NCI-H2227 treated with DMSO at 0.1 percent for 48 hours (cell line): Measurements from ENCODE around the gene PPT2.
"Not testable (repeated sequence)": the region's sequence is repeated elsewhere in the genome, so short reads cannot be mapped to it uniquely, and the experiment has no call there.

Experiments
- DNase-seq: peaks from one replicate; lab custom pipeline; 2025; lab: John Stamatoyannopoulos, UW

The PPT2 gene

DNA sequence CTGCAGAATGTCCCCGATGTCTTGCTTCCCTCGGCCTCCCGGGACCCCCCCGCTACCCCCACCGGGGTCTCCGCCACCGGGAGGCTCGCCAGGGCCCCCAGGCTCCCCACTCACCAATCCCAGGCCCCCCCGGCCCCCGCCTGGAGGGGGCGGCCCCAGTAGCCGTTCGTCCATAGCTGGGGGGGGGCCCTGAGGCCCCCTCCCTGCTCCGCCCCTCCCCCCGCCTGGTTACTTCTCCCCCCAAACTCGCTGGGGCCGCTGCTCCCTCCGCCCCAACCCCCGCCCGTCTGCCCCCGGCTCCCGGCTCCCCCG is 35.8 kb downstream of the PPT2 start:
- no peak for DNase-seq

DNA sequence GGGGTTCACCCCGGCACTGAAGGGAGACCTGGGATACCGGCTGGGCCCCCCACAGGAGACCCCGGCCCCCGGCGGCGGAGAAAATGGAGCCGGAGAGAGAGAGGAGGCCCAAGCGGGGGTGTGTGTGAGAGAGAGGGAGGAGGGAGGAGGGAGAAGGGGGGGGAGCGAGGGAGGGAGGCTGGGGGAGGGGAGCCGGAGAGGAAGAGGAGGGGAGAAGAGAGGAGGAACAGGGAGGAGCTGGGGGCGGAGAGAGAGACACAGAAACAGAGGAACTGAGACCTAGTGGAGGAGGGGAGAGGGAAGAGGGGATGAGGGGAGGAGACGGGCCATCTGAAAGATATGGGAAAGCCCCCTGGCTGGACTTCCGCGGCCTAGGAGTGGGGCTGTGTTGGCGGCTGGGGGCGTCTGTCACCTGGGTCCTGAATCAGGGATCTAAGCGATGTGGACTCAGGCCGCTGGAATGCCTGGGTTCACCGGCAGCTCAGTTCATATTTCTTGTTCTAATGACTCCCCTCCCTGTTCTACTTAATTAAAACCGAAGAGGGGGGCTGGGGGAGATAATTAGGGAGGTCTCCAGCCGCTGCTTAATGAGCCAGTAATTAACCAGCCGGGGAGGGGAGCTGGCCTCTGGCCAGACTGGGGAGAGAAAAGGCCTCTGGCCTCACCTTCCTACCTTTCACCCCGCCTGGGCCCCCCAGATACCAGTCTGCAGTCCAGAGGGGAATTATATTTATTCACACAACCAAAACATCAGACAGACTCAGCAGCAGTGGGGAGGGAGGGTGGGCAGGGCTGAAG is 36.3 kb downstream of the PPT2 start, which contains the start of gene PBX2:
PBX2 (minus strand) TSS at position 149 of the 798 bp plus-strand sequence. CDS start 287 bp downstream, outside the sequence.
- peak; percentile 59 for DNase-seq

- no peak for DNase-seq
These were observed 37.2 kb downstream of the PPT2 start for GRCh38 chr6:32190911-32191677.

GRCh38 chr6:32191696-32192607 is 38.0 kb downstream of the PPT2 start:
- DNase-seq: no peak

GRCh38 chr6:32192608-32193039 is 38.7 kb downstream of the PPT2 start, which contains the start of gene GPSM3:
Gene GPSM3 (minus strand): TSS chr6:32192643. CDS start chr6:32192513, 130 bp downstream.
- no peak for DNase-seq

- not testable (repeated sequence) for DNase-seq
These were observed 39.2 kb downstream of the PPT2 start for GRCh38 chr6:32193096-32193495.

DNA sequence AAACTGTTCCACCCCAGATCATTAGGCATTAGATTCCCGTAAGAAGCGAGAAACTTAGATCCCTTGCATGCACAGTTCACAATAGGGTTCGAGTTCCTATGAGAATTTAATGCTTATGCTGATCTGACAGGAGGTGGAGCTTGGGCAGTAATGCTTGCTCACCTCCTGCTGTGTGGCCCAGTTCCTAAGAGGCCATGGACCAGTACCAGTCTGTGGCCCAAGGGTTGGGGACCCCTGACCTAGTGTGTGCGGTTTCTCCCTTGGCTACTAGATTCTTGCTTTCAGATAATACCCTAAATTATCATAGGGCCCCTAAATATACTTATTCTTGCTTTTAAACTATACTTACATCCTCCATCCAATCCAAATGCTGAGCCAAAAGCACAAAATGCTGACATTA is 40.4 kb downstream of the PPT2 start:
- no peak for DNase-seq

- DNase-seq: peak; percentile 58
These were observed 41.1 kb downstream of the PPT2 start for GRCh38 chr6:32194825-32195651.

GRCh38 chr6:32195652-32195901 is 41.6 kb downstream of the PPT2 start:
- peak; percentile 99 for DNase-seq

GRCh38 chr6:32195902-32196681 is 42.2 kb downstream of the PPT2 start:
- peak; percentile 81 for DNase-seq

DNA sequence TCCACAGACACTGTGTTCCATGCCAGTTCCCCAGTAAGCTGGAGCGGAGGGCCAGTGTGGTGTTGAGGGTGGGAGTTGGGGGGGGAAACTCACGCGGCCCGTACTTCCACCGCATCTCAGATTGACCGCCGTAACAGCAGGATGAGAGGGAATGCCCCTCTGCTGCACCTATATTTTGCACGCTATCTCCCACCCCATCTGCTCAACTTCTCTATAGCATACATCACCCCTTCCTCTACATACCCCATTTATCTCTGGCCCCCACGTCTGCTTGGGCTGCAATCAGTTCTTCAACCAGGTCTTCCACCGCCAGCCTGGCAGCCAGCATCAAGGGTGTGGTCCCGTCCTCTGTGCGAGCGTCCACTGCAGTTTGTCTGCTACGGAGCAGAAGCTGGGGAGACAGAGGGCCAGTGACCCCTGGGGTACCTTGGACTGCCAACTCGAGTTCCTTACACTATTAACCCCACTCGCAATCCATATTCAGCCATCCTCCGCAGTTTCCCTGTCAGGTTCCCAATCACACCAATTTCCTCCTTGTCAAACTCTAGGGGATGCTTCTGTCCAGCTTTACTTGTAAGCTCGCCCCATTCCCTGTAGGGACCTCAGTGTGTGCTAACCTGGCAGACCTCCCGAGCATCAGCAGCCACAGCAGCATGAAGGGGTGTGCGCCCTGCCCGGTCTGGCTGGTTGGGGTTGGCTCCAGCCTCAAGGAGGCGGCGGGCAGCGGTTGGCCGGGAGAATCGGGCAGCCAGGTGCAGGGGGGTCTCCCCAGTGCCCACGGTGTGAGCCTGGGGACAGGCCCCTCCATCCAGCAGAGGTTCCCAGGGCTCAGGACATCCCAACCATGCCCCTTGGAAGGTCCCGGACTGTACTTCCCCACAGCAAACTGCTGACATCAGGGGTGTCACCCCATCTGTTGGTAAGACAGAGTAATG is 43.0 kb downstream of the PPT2 start:
- DNase-seq: peak; percentile 68

- no peak for DNase-seq
These were observed 44.4 kb downstream of the PPT2 start for GRCh38 chr6:32198345-32198696.

- no peak for DNase-seq
These were observed 44.9 kb downstream of the PPT2 start for GRCh38 chr6:32198866-32199265.

DNA sequence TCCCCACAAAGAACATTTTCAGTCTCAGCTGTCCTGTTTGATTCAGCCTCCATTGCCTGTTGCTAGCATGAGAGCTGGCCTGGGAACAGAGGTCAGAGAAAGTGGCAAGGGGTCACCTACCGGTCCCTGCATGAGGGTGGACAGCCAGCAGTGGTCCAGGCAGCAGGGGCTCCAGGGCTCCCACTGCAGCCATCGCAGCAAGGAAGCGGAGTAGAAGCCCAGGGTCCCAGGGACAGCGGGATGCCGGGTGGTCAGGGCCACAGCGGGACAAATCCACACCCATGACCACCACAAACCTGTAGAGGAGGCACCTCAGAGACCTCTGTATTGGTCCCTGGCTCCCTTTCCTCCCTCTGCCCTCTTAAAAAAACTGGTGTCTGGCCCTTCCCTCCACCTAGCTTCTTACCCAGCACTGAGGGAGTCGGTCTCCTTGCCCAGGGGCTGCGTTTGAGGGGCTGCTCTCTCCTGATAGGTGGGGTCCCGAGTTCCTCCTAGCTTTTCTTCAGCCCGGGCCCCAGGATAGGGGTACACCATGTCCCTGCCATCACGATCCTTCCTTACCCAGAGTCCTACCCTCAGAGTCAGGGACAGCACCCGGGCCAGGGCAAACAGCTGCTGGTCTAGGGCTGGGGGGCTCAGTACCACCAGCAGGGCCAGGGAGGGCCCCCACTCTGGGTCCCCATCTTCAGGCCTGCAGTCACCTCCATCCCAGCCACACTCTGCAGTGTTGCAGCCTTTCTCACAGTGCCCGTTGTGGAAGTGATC is 47.0 kb downstream of the PPT2 start:
- no peak for DNase-seq

GRCh38 chr6:32202186-32202585 is 48.2 kb downstream of the PPT2 start:
- DNase-seq: no peak

GRCh38 chr6:32203426-32204267 is 49.7 kb downstream of the PPT2 start:
- peak; percentile 8 for DNase-seq

- no peak for DNase-seq
These were observed 50.4 kb downstream of the PPT2 start for GRCh38 chr6:32204268-32204715.

- no peak for DNase-seq
These were observed 55.1 kb downstream of the PPT2 start for GRCh38 chr6:32208996-32209395.
